GM19099 (cell line): ENCODE data around the gene PER1.
A peak's percentile ranks its signal among the peaks of the same experiment; 100 is the strongest.

Experiments
- POLR2A ChIP-seq: IDR thresholded peaks from 3 replicates; pipeline ENCODE4 v1.6.1; 2011; ENCODE audit warnings: low read depth; ENCODE audit not compliant: insufficient read length; ENCODE audit errors: extremely low read depth

Gene PER1

GRCh38 chr17:8176197-8176940 lies 24.2 kb upstream of the PER1 start, which contains the start of gene TMEM107:
TSS of gene TMEM107 (minus strand) at chr17:8176380. CDS start at chr17:8176286, 94 bp downstream.
- TF ChIP-seq POLR2A, result peak; percentile 70

DNA sequence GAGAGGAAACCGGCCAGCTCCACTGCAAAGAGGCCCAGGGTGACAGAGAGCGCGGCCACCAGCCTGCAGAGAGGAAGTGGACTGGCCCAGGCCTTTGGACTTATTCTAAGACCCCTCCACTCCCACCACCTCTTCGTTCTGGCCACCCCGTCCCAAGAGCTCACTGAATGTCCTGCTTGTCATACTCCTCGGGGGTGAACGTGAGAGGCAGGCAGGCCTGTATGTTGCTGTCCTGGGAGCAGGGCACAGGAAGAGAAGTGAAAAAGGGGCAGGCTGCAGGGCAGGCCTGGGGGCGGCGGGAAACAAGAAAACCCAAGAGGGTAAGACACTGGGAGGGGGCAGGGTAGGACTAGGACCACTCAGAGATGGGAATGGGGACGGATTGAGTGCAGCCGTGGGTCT lies 23.6 kb upstream of the PER1 start:
- TF ChIP-seq POLR2A, result no peak

GRCh38 chr17:8173871-8174322 lies 21.7 kb upstream of the PER1 start:
- no peak for TF ChIP-seq POLR2A

DNA sequence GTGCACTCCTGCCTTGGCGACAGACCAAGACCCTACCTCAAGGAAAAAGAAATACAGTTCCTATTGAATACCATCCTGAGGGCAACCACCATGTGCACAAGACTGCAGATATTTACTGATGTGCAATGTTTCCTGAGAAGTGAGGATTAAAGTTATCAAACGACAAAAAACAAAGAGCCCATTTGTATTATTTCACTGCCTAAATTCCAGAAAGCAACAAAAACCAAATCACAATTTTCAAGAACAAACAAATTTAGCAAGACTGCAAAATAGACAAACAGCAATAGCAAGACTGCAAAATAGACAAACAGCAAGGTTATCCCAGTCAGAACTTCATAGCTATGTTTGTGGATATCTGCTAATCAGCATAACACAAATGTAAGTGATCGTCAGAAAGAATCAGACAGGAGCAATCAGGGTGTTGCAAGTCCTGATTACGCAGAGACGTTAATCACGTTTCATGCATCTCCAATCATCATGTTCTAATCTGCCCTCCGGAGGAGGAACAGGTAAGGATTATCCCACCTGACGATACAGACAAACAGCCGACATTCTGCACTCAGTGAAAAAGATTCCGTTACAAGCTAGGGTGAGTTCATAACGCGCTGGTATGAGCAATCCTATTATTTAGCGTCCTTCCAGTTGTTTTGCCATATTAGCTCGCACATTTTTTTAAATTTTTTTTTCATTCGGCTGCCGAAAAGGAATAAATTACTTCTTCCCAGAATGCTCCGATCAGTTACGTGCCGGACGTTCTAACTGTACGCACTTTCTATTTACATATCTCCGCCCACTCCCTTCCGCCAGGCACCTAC lies 21.1 kb upstream of the PER1 start:
- peak; percentile 100 for TF ChIP-seq POLR2A

GRCh38 chr17:8167526-8167925 lies 15.3 kb upstream of the PER1 start:
- no peak for TF ChIP-seq POLR2A

- no peak for TF ChIP-seq POLR2A
These were observed 14.5 kb upstream of the PER1 start for GRCh38 chr17:8166731-8167130.

DNA sequence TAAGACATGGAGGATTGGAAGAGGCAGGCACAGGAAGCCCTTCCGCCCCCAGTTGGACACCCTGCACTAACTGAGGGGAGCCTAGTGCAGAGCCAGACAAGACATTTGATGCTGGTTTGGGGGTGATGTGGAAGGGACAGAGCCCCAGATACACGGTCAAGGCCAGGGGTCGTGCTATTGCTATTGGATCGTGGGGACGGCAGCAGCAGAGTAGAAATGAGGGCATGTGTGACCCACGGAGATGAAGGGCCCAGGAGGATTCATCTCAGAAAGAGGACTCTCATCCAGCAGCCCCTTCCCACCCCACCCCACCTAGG lies 12.6 kb upstream of the PER1 start:
- TF ChIP-seq POLR2A, result no peak

DNA sequence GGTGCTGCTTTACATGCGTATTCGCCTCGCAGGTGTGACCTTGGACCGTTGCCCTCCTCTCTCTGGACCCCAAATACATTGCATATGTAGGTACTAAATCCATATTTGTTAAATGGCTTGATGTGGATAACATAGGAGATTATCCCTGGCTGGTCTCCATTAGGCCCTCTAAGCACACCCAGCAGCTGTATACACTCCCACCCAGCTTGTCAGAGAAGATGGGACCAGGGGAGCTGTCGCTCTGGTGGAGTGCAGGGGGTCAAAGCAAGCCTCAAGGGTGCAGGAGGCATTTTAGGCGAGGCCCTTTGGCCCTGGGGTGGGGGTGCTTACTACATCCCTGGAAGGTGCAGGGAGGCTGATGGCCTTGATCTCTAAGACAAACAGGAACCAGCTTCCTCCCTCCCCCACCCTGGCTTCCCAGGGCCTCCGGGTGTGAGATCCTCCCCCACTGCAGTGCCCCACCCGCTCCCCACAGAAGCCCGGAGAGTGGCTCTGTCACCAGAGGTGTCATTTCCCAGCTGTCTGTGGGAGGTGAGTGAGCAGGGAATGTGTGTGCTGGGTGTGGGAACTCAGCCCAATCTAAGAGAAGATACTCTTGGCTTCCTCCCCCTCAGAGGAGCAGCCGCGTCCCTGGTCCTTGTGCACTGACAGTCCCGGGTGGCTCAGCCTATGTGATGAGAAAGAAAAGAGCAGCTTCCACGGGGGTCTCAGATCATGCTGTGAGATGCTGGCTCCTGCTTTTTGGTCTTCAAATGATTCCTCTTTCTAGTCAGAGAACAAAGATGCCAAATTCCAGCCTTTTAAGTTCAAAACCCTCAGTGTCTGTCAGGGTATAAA lies 12.0 kb upstream of the PER1 start:
- peak; percentile 20 for TF ChIP-seq POLR2A

- TF ChIP-seq POLR2A, result no peak
These were observed 11.1 kb upstream of the PER1 start for GRCh38 chr17:8162997-8163977.

DNA sequence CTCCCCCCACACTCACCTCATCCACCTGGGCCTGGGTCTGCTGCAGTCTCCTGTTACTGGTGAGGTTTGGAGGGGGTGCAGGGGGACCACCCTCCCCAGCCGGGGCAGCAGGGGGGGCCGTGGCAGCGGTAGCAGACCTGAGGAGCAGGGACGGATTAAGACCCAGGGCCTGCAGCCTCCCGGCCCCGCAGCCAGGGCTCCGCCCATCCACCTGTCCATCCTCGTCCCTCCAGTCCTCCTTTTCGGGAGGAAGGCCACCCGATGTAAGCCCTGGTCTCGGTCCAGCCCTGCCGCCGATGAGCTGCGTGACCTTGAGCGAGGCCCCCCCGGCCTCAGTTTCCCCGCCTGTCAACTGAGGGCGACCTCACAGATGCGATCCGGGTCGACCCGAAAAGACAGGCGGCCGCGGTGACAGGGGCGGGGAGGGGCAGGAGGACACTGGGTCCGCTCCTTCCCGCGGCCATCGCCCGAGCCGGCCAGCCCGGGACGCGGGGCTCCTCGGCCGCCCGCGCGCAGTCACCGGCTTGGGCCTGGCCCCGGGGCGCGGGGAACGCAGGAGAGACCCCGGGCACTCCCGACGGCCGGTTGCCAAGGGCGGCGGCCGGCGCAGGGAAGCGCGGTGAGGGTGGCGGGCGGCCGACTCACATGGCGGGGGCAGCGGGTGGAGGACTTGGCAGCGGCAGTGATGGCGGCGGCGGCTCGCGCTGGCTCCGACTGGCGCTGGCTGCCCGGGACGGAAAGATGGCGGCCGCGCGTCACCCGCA lies 10.2 kb upstream of the PER1 start, which contains the start of gene VAMP2:
Gene VAMP2 (minus strand): TSS at position 716 of the 764 bp plus-strand sequence. CDS start 69 bp downstream, at position 647.
- TF ChIP-seq POLR2A, result peak; percentile 87

DNA sequence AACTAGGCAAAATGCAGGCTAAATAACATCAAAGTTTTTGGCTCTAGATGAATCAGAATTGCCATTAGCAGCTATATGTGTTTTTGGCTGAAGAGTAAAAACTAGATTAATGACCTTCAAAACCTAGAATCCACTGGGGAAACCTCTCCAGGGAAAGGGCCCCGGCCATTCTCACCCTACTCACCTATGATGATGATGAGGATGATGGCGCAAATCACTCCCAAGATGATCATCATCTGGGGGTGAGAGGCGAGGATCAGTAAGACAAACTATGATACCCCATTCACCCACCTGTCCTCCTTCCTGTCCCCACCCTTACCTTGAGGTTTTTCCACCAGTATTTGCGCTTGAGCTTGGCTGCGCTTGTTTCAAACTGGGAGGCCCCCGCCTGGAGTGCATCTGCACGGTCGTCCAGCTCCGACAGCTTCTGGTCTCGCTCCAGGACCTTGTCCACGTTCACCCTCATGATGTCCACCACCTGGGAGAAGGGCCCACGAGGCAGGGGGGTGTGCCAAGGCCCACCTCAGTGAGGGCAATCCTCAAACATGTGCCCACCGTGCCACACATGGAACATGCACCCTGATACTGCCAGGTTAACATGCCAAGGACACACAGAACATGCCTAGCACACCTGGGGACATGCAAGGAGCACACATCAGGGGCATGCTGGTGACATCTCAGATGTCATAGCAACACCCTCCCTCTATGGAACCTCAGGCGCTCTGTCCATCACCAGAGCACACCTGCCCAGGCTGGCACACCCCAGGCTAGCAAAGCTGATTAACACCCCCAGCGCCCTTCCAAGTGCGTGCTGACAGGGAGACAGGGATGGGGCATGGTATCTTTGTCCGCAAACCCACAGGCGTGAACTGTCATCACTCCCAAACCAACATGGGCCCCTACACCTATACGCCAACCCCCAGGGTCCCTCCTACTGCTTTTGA lies 9.4 kb upstream of the PER1 start:
- TF ChIP-seq POLR2A, result no peak

DNA sequence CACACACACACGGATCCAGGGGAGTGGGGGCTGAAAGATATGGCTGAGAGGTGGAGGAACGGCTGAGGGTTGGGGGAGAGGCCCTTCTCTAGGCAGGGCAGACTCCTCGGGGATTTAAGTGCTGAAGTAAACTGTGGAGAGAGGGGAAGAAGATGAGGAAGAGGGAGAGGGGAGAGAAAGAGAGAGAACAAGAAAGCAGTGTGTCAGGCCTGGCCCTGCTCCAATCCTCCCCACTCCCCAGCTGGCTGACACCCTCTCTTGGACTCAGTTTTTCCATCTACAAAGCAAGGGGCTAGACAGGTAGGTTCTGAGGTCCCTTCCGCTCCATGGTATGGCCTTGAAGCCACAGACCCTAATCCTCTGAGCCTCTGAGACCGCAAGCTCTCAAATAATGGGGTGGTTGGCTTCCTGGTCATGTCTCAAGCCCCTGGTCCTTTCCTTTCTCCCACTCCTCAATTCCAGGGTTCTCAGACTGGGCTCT lies 8.6 kb upstream of the PER1 start:
- TF ChIP-seq POLR2A, result no peak
